Activated naive CD8-positive, alpha-beta T cell (primary cell): ENCODE measurements around the gene TTLL12.

Experiments used
- H3K27ac Mint-ChIP-seq: one replicate; pipeline ENCODE4 v1.8.0; 2021; ENCODE audit warnings: mixed read lengths
- H3K27me3 Mint-ChIP-seq: one replicate; pipeline ENCODE4 v1.8.0; 2021; ENCODE audit warnings: mixed read lengths
- H3K36me3 Mint-ChIP-seq: one replicate; pipeline ENCODE4 v1.8.0; 2021; ENCODE audit warnings: mixed read lengths
- H3K4me1 Mint-ChIP-seq: one replicate; pipeline ENCODE4 v1.8.0; 2021; ENCODE audit warnings: low read depth, mixed read lengths
- H3K4me3 Mint-ChIP-seq: one replicate; pipeline ENCODE4 v1.8.0; 2021; ENCODE audit warnings: mild to moderate bottlenecking, mixed read lengths
- H3K9me3 Mint-ChIP-seq: one replicate; pipeline ENCODE4 v1.8.0; 2021; ENCODE audit warnings: low read depth, mixed read lengths

TTLL12 gene

DNA sequence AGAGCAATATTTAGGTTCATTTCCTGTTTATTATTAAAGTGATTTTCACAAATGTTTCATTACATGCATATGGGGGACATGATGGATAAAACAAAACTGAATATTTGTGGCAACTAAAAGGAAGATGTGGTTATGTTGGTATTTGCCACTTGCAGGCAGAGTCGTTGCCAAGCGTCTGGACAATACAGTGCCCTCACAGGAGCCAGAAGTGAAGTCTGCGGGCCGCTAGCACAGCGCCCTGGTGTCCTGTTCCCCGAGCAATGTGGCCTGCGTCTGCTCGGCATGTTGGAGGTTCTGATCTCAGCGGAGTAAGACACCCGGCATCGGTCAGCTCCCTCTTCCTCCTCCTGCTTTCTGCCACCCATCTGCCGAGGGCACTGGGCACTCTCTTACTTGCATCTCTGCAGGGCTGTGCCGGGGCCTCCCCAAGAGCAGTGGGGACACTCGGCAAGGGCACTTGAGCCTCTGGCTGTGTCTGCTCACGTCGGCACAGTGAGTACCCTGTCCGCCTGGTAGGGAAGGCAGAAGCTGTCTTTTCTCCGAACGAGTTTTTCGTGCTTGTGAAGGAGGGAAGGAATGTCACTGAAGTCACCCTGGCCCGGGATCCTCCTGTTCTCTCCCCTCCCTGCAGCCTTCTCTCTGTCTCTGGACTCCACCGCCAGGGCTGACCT is 10.5 kb upstream of the TTLL12 start:
- H3K27me3 Mint-ChIP-seq, result no peaks in the 10 kb centered on the region
- H3K4me1 Mint-ChIP-seq, result no peaks in the 10 kb centered on the region
- no peak overlapping the region for H3K27ac Mint-ChIP-seq
- H3K4me3 Mint-ChIP-seq, result no peak overlapping the region
- no peaks in the 10 kb centered on the region for H3K9me3 Mint-ChIP-seq
- no peaks in the 10 kb centered on the region for H3K36me3 Mint-ChIP-seq

DNA sequence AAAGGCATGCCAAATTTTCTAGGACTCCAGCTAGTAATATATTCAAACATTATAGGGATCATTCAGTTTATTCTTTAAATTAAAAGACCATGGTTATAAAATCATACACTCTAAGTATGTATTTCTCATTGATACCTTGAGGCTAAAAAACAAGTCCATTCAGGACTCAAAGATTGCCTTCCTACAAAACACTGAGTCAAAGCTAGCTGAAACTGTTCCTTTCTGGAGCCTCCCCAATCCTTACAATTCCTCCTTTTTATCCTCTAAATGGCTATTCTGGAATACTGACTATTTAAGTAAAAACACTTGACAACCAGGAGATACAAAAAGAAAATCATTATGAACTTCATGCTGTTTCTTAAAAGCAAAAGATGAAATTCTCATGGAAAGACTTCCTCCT is 4.9 kb upstream of the TTLL12 start:
- Mint-ChIP-seq H3K36me3 (no peaks in the 10 kb centered on the region), H3K27me3 (no peaks in the 10 kb centered on the region), H3K27ac (no peak overlapping the region), H3K9me3 (no peaks in the 10 kb centered on the region), H3K4me1 (peaks cover 8% of the 10 kb centered on the region), H3K4me3 (no peak overlapping the region)

DNA sequence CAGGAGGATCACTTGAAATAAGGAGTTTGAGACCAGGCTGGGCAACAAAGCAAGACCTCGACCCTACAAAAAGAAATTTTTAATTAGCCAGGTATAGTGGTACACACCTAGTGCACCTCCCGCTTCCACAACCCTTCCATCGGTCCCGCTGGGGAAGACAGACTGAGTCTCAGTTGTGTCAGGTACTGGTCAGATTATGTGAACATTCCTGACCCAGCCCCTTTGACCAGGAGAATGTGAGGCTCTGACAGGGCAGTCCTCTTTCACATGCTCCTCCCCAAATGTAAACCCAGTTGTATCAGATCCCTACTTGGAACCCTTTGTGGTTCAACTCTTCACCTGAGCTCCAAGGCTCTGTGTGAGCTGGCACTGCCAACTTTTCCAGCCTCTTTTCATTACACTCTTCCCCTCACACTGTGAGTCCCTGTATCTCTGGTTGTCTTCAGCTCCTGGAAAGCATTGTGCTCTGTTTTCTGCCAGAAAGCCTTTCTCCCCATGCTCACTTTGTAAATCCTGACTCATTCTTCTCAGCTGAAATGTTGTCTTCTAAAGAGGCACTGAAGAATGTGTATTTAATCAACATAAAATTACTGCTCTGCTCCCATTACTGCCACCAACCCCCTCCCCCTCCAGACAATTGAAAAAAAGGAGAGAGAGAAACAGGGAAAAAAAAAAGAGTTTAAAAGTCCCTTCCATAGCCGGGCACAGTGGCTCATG is 2.1 kb upstream of the TTLL12 start:
- Mint-ChIP-seq H3K36me3 (peaks cover 3% of the 10 kb centered on the region), H3K27me3 (no peaks in the 10 kb centered on the region), H3K4me1 (peaks cover 21% of the 10 kb centered on the region), H3K9me3 (no peaks in the 10 kb centered on the region), H3K4me3 (peak overlapping the region; percentile 51), H3K27ac (peak overlapping the region; percentile 85)

DNA sequence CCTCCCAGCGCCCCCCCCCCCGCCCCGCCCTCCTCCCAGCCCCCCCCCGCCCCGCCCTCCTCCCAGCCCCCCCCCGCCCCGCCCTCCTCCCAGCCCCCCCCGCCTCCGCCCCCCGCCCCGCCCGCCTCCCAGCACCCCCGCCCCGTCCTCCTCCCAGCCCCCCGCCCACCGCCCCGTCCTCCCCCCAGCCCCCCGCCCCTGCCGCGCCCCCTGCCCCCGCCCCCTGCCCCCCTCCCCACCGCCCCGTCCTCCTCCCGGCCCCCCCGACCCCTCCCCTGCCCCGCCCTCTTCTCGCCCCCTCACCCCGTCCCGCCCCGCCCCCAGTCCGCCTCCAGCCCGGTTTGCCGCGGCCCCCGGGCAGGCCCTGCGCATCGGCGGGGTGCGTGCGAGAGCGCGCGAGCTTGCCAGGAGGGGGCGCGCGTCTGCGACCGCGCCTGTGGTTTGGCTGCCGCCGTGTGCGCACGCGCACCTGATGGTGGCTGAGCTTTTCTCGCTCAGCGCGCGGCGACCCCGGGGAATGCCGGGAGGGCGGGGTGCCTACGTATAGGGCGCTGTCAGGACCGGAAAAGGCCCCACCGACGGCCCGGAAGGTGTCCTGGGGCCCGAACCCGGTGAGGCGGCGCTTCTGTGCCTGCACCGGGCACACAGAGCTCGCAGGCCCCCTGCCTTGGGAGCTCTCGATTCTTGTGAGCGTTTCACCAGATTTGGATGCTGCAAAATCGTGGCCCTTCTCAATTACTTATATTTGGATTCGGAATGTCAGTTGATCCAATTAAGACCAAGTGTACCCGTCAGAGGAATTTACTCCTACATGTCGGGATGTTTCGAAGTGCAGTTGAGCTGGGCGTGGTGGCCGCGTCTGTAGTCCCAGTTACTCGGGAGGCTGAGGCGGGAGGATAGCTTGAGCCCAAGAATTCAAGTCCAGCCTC is 501 bp upstream of the TTLL12 start:
- Mint-ChIP-seq H3K4me1 (peaks cover 23% of the 10 kb centered on the region), H3K4me3 (peak overlapping the region; percentile 85), H3K36me3 (peaks cover 3% of the 10 kb centered on the region), H3K9me3 (no peaks in the 10 kb centered on the region), H3K27me3 (no peaks in the 10 kb centered on the region), H3K27ac (peak overlapping the region; percentile 91)

DNA sequence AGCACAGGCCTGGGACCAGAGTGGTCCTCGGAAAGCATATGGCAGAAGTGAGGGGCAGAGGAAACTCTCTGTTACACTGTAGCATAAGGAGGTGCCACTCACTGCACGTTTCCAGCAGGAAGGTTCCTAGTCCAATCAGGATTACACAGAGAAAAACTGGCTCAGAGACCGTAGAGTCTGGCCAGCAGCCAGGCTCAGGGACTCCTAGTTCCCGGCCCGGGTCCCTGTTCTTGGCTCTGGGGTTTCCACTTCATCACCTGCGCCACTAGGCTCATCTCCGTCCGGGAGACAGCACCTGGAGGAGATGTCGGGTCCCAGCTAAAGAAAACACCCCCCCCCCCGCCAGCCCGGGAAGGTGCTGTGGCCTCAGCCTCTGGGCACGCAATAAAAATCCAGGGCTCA is 1.1 kb downstream of the TTLL12 start:
- Mint-ChIP-seq H3K4me1 (peaks cover 25% of the 10 kb centered on the region), H3K27me3 (no peaks in the 10 kb centered on the region), H3K27ac (peak overlapping the region; percentile 41), H3K4me3 (peak overlapping the region; percentile 89), H3K9me3 (no peaks in the 10 kb centered on the region), H3K36me3 (peaks cover 6% of the 10 kb centered on the region)

DNA sequence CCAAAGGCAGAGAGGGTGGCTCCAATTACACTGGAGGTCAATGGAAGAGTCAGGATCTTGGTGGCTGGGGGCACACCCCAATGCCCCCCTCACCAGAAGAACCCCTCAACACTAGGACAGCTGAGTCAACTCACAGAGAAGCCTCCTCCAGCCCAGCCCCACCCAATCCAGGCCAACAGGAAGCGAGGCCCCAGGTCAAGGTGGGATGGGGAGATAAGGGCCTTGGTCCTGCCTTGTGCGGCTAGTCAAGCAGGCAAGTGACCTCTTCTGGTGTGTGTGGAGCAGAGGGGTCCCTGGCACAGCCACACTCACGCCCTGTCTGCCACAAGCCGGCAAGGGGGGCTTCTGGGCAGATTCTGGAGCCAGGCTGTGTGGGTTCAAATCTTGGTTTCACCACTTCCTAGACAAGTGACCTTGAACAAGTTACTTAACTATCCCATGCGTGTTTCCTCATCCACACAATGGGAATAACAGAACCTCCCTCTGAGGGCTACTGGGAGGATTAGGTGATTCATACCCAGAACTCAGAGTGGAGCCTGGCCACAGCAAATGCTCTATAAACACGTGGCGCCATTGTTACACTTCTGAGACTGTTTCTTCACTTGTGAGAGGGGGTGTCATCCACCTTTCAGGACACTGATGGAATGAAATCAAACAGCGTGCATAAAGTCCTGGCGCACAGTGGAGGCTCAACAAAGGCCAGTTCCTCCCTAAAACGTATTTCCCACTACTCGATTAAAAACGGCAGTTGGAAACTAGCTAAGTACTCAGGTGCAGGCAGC is 3.2 kb downstream of the TTLL12 start:
- Mint-ChIP-seq H3K9me3 (no peaks in the 10 kb centered on the region), H3K27me3 (no peaks in the 10 kb centered on the region), H3K4me3 (peak overlapping the region; percentile 80), H3K36me3 (peaks cover 6% of the 10 kb centered on the region), H3K4me1 (peaks cover 23% of the 10 kb centered on the region), H3K27ac (no peak overlapping the region)

DNA sequence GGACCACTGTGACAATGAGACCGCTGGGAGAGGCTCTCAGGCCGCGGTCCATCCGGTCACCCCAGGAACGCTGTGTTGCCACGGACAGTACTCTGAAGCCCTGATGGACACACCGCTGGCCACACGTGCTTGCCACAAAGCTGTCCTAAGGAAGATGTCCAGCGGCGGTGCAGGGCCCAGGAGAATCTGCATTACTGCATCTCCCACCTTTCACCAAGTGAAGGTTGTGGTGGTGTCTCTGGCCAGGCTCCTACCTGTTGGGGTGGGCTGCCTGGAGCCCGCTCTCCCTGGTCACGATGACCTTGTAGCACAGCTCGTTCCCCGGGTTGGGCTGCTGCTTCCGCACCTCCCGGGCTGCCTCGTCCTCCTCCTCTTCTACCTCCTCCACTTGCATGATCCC is 4.2 kb downstream of the TTLL12 start:
- Mint-ChIP-seq H3K27ac (no peak overlapping the region), H3K36me3 (peaks cover 8% of the 10 kb centered on the region), H3K4me3 (no peak overlapping the region), H3K9me3 (no peaks in the 10 kb centered on the region), H3K4me1 (peaks cover 18% of the 10 kb centered on the region), H3K27me3 (no peaks in the 10 kb centered on the region)

DNA sequence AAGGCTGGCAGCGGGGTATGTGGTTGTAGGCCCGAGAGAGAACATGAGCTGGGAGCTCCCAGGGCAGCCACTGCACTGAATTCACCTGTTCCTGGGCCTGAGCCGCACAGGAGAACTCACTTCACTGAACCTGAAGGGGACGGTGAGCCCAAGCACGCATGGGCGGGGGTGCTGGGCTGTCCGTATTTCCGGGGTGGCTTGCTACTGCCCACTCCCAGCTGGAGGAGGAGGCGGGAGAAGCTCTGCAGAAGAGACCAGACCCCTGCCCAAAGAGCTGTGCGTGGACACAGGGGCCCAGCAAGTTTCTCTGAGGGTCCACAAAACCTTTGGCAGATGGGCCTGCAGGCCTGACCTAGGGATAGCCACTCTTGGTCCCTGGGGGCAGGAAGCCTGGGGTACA is 4.8 kb downstream of the TTLL12 start:
- Mint-ChIP-seq H3K4me3 (no peak overlapping the region), H3K9me3 (no peaks in the 10 kb centered on the region), H3K36me3 (peaks cover 8% of the 10 kb centered on the region), H3K4me1 (peaks cover 17% of the 10 kb centered on the region), H3K27ac (no peak overlapping the region), H3K27me3 (no peaks in the 10 kb centered on the region)

DNA sequence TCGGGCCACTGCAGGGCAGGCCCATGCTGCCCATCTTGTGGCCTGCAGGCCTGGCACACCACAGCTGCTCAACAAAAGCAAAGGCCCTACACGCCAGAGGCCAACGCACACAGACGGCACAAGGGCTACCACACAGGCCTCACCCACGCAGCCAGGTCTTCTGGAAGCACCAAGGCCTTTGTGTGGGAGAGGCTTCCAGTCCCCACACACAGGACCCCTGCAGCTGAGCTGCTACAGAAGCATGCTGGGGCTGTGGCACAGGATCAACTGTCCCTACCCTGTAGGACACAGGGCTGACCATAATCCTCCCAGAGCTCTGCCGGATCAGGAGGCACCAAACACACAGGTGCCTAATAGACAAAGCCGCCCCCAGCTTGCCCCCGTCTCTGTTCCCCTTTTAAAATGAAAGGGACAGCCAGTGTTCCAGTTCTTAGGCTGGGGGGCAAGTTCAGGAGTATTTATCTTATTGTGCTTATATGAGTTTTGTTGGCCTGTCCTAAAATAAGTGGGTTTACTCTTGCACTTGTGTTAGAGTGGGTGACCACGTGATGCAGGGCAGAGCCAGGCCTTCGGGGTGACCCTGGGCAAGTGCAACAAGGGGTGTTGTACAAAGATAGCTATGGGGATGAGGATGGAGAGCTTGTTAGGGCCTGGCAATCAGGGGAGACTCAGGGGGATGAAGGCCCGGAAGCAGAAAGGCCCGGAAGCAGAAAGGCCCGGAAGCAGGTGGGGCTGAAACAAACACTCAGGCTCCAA is 5.4 kb downstream of the TTLL12 start:
- Mint-ChIP-seq H3K36me3 (peaks cover 8% of the 10 kb centered on the region), H3K27ac (no peak overlapping the region)

DNA sequence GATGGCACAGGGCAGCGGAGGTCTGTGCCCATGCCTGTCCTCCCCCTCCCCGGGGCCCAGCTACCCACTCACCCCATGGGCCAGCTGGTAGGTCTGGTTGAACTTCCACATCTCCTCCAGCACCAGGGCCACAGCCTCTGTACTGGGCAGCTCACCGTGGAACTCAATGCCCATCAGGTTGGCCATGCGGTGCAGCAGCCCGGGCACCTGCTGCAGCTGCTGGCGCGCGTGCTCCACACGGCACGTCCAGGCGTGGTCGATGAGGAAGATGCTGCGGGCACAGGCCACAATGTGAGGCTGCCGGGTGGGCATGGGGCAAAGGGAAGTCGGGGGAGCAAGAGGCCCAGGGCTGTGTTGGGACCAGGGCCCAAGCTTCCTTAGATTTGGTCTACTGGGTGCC is 6.3 kb downstream of the TTLL12 start:
- peaks cover 8% of the 10 kb centered on the region for H3K36me3 Mint-ChIP-seq
- no peaks in the 10 kb centered on the region for H3K27me3 Mint-ChIP-seq
- H3K9me3 Mint-ChIP-seq, result no peaks in the 10 kb centered on the region
- H3K4me1 Mint-ChIP-seq, result peaks cover 14% of the 10 kb centered on the region
- no peak overlapping the region for H3K4me3 Mint-ChIP-seq
- H3K27ac Mint-ChIP-seq, result no peak overlapping the region

More for the DNA sequence above, 5.4 kb downstream of the TTLL12 start:
- peaks cover 17% of the 10 kb centered on the region for H3K4me1 Mint-ChIP-seq
- peak overlapping the region; percentile 41 for H3K4me3 Mint-ChIP-seq
- no peaks in the 10 kb centered on the region for H3K27me3 Mint-ChIP-seq
- H3K9me3 Mint-ChIP-seq, result no peaks in the 10 kb centered on the region

DNA sequence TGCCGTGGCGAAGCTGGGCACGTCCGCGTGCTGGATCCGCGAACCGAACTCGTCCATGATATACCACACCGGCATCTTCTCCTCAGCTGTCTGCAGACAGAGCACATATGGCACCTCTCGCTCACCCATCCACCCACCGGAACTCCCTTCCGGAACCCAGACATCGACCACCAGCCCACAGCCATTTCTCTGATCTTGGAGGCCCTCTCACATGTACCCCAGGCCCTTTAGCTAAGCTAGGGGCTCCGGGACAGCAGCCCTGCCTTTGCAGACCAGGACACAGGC is 7.1 kb downstream of the TTLL12 start:
- Mint-ChIP-seq H3K4me1 (peaks cover 12% of the 10 kb centered on the region), H3K36me3 (peaks cover 8% of the 10 kb centered on the region), H3K4me3 (no peak overlapping the region), H3K9me3 (no peaks in the 10 kb centered on the region), H3K27me3 (no peaks in the 10 kb centered on the region), H3K27ac (no peak overlapping the region)

DNA sequence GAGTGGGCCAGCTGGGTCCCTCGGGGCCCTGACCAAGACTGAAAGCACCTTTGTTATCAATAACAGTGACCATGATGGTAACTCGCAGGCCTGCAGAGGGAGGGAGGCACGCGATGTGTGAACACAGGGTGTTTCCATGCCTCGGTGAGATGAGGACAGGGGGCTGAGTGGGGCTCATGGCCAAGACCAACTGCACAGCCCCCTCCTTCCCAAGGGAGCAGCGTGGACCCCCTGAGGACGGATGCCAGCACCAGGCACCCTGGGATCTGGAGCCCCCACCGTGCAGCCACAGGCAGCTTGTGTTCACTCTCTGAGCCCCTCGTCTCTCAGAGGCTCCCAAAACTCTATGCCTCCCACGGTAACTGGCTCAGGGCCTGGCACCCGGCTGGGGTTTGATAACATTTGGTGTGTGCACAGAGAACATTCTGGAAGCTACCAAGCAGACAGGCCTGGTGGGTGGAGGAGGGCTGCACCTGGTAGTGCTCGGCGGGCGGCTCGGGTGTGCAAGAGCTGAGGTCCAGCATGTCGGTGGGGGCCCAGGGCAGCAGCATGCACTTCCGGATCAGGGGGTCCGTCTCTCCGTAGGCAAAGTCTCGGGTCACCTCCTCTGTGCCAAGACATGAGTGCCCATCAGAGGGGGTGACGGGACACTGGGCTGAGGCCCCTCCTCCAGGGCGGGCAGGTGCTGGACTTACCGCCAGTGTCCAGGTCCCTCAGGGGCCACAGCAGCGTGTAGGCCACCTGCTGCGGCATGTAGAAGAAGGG is 7.6 kb downstream of the TTLL12 start:
- Mint-ChIP-seq H3K4me3 (no peak overlapping the region), H3K27me3 (no peaks in the 10 kb centered on the region), H3K4me1 (peaks cover 7% of the 10 kb centered on the region), H3K27ac (no peak overlapping the region), H3K9me3 (no peaks in the 10 kb centered on the region), H3K36me3 (peaks cover 6% of the 10 kb centered on the region)

DNA sequence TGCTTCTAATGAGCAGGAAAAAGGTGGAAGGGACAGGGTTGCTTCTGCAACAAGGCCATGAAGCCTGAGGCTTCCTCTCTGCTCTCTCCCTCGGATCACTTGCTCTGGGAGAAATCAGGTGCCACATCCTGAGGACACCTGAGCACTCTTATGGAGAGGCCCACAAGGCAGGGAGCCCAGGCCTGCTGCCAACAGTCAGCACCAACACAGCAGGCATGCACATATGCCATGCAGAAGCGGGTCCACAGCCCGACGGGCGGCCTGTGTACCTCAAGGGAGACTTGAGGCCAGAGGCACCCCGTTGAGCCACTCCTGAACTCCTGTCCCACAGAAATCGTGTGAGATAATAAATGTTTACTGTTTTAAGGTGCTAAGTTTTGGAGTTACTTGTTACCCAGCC is 9.5 kb downstream of the TTLL12 start:
- Mint-ChIP-seq H3K9me3 (no peaks in the 10 kb centered on the region), H3K27ac (no peak overlapping the region), H3K4me1 (peaks cover 2% of the 10 kb centered on the region), H3K36me3 (peaks cover 7% of the 10 kb centered on the region), H3K27me3 (no peaks in the 10 kb centered on the region), H3K4me3 (no peak overlapping the region)
